Kidney capillary endothelial cell (primary cell): ENCODE results near the gene PBX1.
"Not testable (repeated sequence)": the region's sequence is repeated elsewhere in the genome, so short reads cannot be mapped to it uniquely, and the experiment has no call there.

ENCODE experiments used
- DNase-seq: peaks from one replicate; pipeline ENCODE4 v3.0.0-alpha.2; 2018; ENCODE audit warnings: low spot score

The PBX1 gene

GRCh38 chr1:164558461-164559341, at the start of gene PBX1:
Gene PBX1, plus strand, starts transcription at chr1:164559184.
- DNase-seq: peak; percentile 96

GRCh38 chr1:164510435-164510834, 48.5 kb upstream of the PBX1 start:
- DNase-seq: no peak

- DNase-seq: no peak
These were observed 47.8 kb upstream of the PBX1 start for GRCh38 chr1:164511001-164511705.

- DNase-seq: no peak
These were observed 43.8 kb upstream of the PBX1 start for GRCh38 chr1:164515231-164515630.

- DNase-seq: no peak
These were observed 43.2 kb upstream of the PBX1 start for GRCh38 chr1:164515711-164516331.

- DNase-seq: no peak
These were observed 42.4 kb upstream of the PBX1 start for GRCh38 chr1:164516591-164516990.

GRCh38 chr1:164518692-164519332, 40.2 kb upstream of the PBX1 start:
- no peak for DNase-seq

GRCh38 chr1:164519426-164519825, 39.6 kb upstream of the PBX1 start:
- no peak for DNase-seq

- DNase-seq: no peak
These were observed 34.2 kb upstream of the PBX1 start for GRCh38 chr1:164524810-164525209.

GRCh38 chr1:164534863-164535610, 23.9 kb upstream of the PBX1 start:
- DNase-seq: no peak

GRCh38 chr1:164552463-164552988, 6.5 kb upstream of the PBX1 start:
- DNase-seq: not testable (repeated sequence)

- DNase-seq: no peak
These were observed 1.7 kb upstream of the PBX1 start for GRCh38 chr1:164557270-164557669.

GRCh38 chr1:164559342-164560051, 513 bp downstream of the PBX1 start:
- peak; percentile 51 for DNase-seq

GRCh38 chr1:164560121-164560541, 1.1 kb downstream of the PBX1 start:
- DNase-seq: peak; percentile 33

GRCh38 chr1:164560556-164560955, 1.6 kb downstream of the PBX1 start:
- peak; percentile 30 for DNase-seq

- DNase-seq: peak; percentile 33
These were observed 2.0 kb downstream of the PBX1 start for GRCh38 chr1:164561007-164561406.

GRCh38 chr1:164561472-164561871, 2.5 kb downstream of the PBX1 start:
- no peak for DNase-seq

GRCh38 chr1:164562061-164562460, 3.1 kb downstream of the PBX1 start:
- no peak for DNase-seq

GRCh38 chr1:164562511-164562910, 3.5 kb downstream of the PBX1 start:
- no peak for DNase-seq

- DNase-seq: no peak
These were observed 4.0 kb downstream of the PBX1 start for GRCh38 chr1:164562947-164563520.
